Measurements from ENCODE around the gene LITAFD. TPM values are rescaled to one million over a fixed set of nuclear protein-coding genes. Genes with fewer than 3 reads are reported as not detected.
"Not testable (repeated sequence)": the region's sequence is repeated elsewhere in the genome, so short reads cannot be mapped to it uniquely, and the experiment has no call there.

The LITAFD gene
- total RNA-seq (not detected), polyA plus RNA-seq (not detected)

GRCh38 chr16:8882041-8882617, at the start of gene LITAFD:
Gene LITAFD, plus strand, starts transcription at chr16:8882351. Its CDS starts 2,005 bp downstream, at chr16:8884356.
- Histone ChIP-seq H3K36me3 (ENCODE audit: insufficient read depth, low read length) (no peaks in the 10 kb centered on the region), H3K9me3 (ENCODE audit: control insufficient read depth in 1 of 2, low read length in 2 of 2) (no peaks in the 10 kb centered on the region), H3K27ac (ENCODE audit: low read depth, low read length) (no peak within 1 kb of the TSS), H3K4me1 (ENCODE audit: insufficient read depth, low read length) (peaks cover 3% of the 10 kb centered on the region), H3K27me3 (ENCODE audit: insufficient read depth, low read length) (no peaks in the 10 kb centered on the region), H3K4me3 (ENCODE audit: low read length in 2 of 2) (no peak within 1 kb of the TSS)
- Mint-ChIP-seq H3K36me3 (no peaks in the 10 kb centered on the region), H3K4me1 (peaks cover 5 to 28% (median 18%) of the 10 kb centered on the region in 4 donors), H3K27me3 (peaks cover 6 to 9% of the 10 kb centered on the region in 2 donors), H3K4me3 (no peak within 1 kb of the TSS), H3K27ac (no peak within 1 kb of the TSS), H3K9me3 (peaks cover 0 to 3% (median 0%) of the 10 kb centered on the region in 8 donors)
- no peak for DNase-seq
- CTCF ChIA-PET (ENCODE audit: partially characterized antibody) = interaction anchor here (1.0 to 6.2 kb wide), 9 partner anchors 9 to 313 kb away, joined by 3 to 57 read pairs (median 14); partner anchors contain the start of gene CARHSP1
- intact Hi-C loops (cut with micrococcal nuclease) = no loop called here
- POLR2A ChIA-PET (ENCODE audit: partially characterized antibody) = interaction anchor here (2.4 kb wide), 1 partner anchor 14 kb away, joined by 21 read pairs; the partner anchor contains the start of gene CARHSP1

GRCh38 chr16:8832717-8833105, 49.4 kb upstream of the LITAFD start:
- no peaks in the 10 kb centered on the region for H3K9me3 ChIP-seq (ENCODE audit: control insufficient read depth in 1 of 2, low read length in 2 of 2)
- ChIA-PET POLR2A (ENCODE audit: partially characterized antibody) (no interaction called here), CTCF (ENCODE audit: partially characterized antibody) (no interaction called here)
- H3K4me3 ChIP-seq (ENCODE audit: low read length in 2 of 2) = no peak overlapping the region
- H3K4me1 ChIP-seq (ENCODE audit: insufficient read depth, low read length) = no peaks in the 10 kb centered on the region
- no peak overlapping the region for H3K27ac ChIP-seq (ENCODE audit: low read depth, low read length)
- DNase-seq = no peak
- peak overlapping the region in 3 of 8 donors; percentile 46 to 53 (median 50) for H3K4me3 Mint-ChIP-seq
- peak overlapping the region; percentile 35 to 78 (median 60) for H3K27ac Mint-ChIP-seq
- intact Hi-C loops (cut with micrococcal nuclease) = no loop called here
- H3K36me3 Mint-ChIP-seq = peaks cover 12 to 36% of the 10 kb centered on the region in 2 donors
- H3K27me3 Mint-ChIP-seq = no peaks in the 10 kb centered on the region
- H3K4me1 Mint-ChIP-seq = peaks cover 0 to 13% (median 9%) of the 10 kb centered on the region in 4 donors
- H3K9me3 Mint-ChIP-seq = no peaks in the 10 kb centered on the region
- peaks cover 23% of the 10 kb centered on the region for H3K36me3 ChIP-seq (ENCODE audit: insufficient read depth, low read length)
- H3K27me3 ChIP-seq (ENCODE audit: insufficient read depth, low read length) = no peaks in the 10 kb centered on the region

- POLR2A ChIA-PET (ENCODE audit: partially characterized antibody); intact Hi-C loops (cut with micrococcal nuclease); H3K4me1 ChIP-seq (ENCODE audit: insufficient read depth, low read length); H3K27me3 ChIP-seq (ENCODE audit: insufficient read depth, low read length); H3K36me3 Mint-ChIP-seq; H3K36me3 ChIP-seq (ENCODE audit: insufficient read depth, low read length); H3K4me3 Mint-ChIP-seq; H3K27ac ChIP-seq (ENCODE audit: low read depth, low read length); H3K27me3 Mint-ChIP-seq; H3K27ac Mint-ChIP-seq; H3K9me3 Mint-ChIP-seq; H3K4me3 ChIP-seq (ENCODE audit: low read length in 2 of 2); DNase-seq; H3K9me3 ChIP-seq (ENCODE audit: control insufficient read depth in 1 of 2, low read length in 2 of 2): not testable (repeated sequence)
- CTCF ChIA-PET (ENCODE audit: partially characterized antibody) = interaction anchor here (1.1 kb wide), 1 partner anchor 34 kb away, joined by 4 read pairs; no protein-coding TSS in a partner anchor
- H3K4me1 Mint-ChIP-seq = peaks cover 3 to 13% (median 5%) of the 10 kb centered on the region in 4 donors
These were observed 45.4 kb upstream of the LITAFD start for GRCh38 chr16:8836797-8837196.

GRCh38 chr16:8837594-8837993, 44.6 kb upstream of the LITAFD start:
- DNase-seq; H3K36me3 ChIP-seq (ENCODE audit: insufficient read depth, low read length); H3K27ac Mint-ChIP-seq; POLR2A ChIA-PET (ENCODE audit: partially characterized antibody); CTCF ChIA-PET (ENCODE audit: partially characterized antibody); H3K9me3 Mint-ChIP-seq; H3K27me3 ChIP-seq (ENCODE audit: insufficient read depth, low read length); H3K4me3 ChIP-seq (ENCODE audit: low read length in 2 of 2); H3K4me3 Mint-ChIP-seq; H3K9me3 ChIP-seq (ENCODE audit: control insufficient read depth in 1 of 2, low read length in 2 of 2); H3K27me3 Mint-ChIP-seq; intact Hi-C loops (cut with micrococcal nuclease); H3K4me1 ChIP-seq (ENCODE audit: insufficient read depth, low read length); H3K36me3 Mint-ChIP-seq; H3K27ac ChIP-seq (ENCODE audit: low read depth, low read length): not testable (repeated sequence)
- peaks cover 10 to 20% (median 11%) of the 10 kb centered on the region in 4 donors for H3K4me1 Mint-ChIP-seq

GRCh38 chr16:8842016-8842415, 40.1 kb upstream of the LITAFD start:
- DNase-seq; H3K27me3 Mint-ChIP-seq; CTCF ChIA-PET (ENCODE audit: partially characterized antibody); H3K9me3 Mint-ChIP-seq; H3K4me1 ChIP-seq (ENCODE audit: insufficient read depth, low read length); H3K36me3 ChIP-seq (ENCODE audit: insufficient read depth, low read length); POLR2A ChIA-PET (ENCODE audit: partially characterized antibody); H3K9me3 ChIP-seq (ENCODE audit: control insufficient read depth in 1 of 2, low read length in 2 of 2); H3K27me3 ChIP-seq (ENCODE audit: insufficient read depth, low read length); H3K27ac ChIP-seq (ENCODE audit: low read depth, low read length); intact Hi-C loops (cut with micrococcal nuclease); H3K4me3 ChIP-seq (ENCODE audit: low read length in 2 of 2): not testable (repeated sequence)
- Mint-ChIP-seq H3K27ac (peak overlapping the region; percentile 14 to 94 (median 78)), H3K4me3 (peak overlapping the region in 5 of 8 donors; percentile 3 to 62 (median 47)), H3K4me1 (peaks cover 7 to 39% (median 19%) of the 10 kb centered on the region in 4 donors), H3K36me3 (peaks cover 11 to 12% of the 10 kb centered on the region in 2 donors)

GRCh38 chr16:8843296-8843695, 38.9 kb upstream of the LITAFD start:
- H3K36me3 Mint-ChIP-seq = peaks cover 11 to 23% of the 10 kb centered on the region in 2 donors

GRCh38 chr16:8845699-8846298, 36.4 kb upstream of the LITAFD start:
- H3K27me3 ChIP-seq (ENCODE audit: insufficient read depth, low read length) = no peaks in the 10 kb centered on the region
- no peak overlapping the region for H3K4me3 ChIP-seq (ENCODE audit: low read length in 2 of 2)
- Mint-ChIP-seq H3K4me1 (peaks cover 17 to 55% (median 30%) of the 10 kb centered on the region in 4 donors), H3K36me3 (peaks cover 14 to 42% of the 10 kb centered on the region in 2 donors), H3K9me3 (peaks cover 0 to 2% (median 0%) of the 10 kb centered on the region in 8 donors), H3K27me3 (no peaks in the 10 kb centered on the region), H3K4me3 (no peak overlapping the region), H3K27ac (peak overlapping the region in 1 of 7 donors; percentile 61)
- H3K9me3 ChIP-seq (ENCODE audit: control insufficient read depth in 1 of 2, low read length in 2 of 2) = no peaks in the 10 kb centered on the region
- no peak for DNase-seq
- peaks cover 7% of the 10 kb centered on the region for H3K4me1 ChIP-seq (ENCODE audit: insufficient read depth, low read length)
- intact Hi-C loops (cut with micrococcal nuclease) = no loop called here
- CTCF ChIA-PET (ENCODE audit: partially characterized antibody) = no interaction called here
- H3K27ac ChIP-seq (ENCODE audit: low read depth, low read length) = no peak overlapping the region
- POLR2A ChIA-PET (ENCODE audit: partially characterized antibody) = interaction anchor here (0.6 kb wide), 1 partner anchor 14 kb away, joined by 3 read pairs; no protein-coding TSS in a partner anchor
- H3K36me3 ChIP-seq (ENCODE audit: insufficient read depth, low read length) = peaks cover 21% of the 10 kb centered on the region

More at GRCh38 chr16:8843296-8843695, 38.9 kb upstream of the LITAFD start:
- H3K27me3 Mint-ChIP-seq; H3K4me1 ChIP-seq (ENCODE audit: insufficient read depth, low read length); H3K9me3 ChIP-seq (ENCODE audit: control insufficient read depth in 1 of 2, low read length in 2 of 2); intact Hi-C loops (cut with micrococcal nuclease); H3K9me3 Mint-ChIP-seq; H3K36me3 ChIP-seq (ENCODE audit: insufficient read depth, low read length); H3K27me3 ChIP-seq (ENCODE audit: insufficient read depth, low read length); CTCF ChIA-PET (ENCODE audit: partially characterized antibody); DNase-seq; POLR2A ChIA-PET (ENCODE audit: partially characterized antibody); H3K27ac ChIP-seq (ENCODE audit: low read depth, low read length); H3K4me3 ChIP-seq (ENCODE audit: low read length in 2 of 2): not testable (repeated sequence)
- peak overlapping the region in 4 of 8 donors; percentile 2 to 57 (median 25) for H3K4me3 Mint-ChIP-seq
- peaks cover 7 to 39% (median 19%) of the 10 kb centered on the region in 4 donors for H3K4me1 Mint-ChIP-seq
- H3K27ac Mint-ChIP-seq = peak overlapping the region in 3 of 7 donors; percentile 9 to 81 (median 33)
